Jurkat, Clone E6-1 (cell line): ENCODE measurements around the gene DCST1.

Experiments
- DNase-seq: peaks from one replicate; pipeline ENCODE4 v3.0.0-alpha.2; 2011; ENCODE audit warnings: low read depth, low spot score
- H3K4me3 ChIP-seq: 2 replicates; pipeline ENCODE4 v1.5.1; 2011; ENCODE audit warnings: mild to moderate bottlenecking, low read length, control low read depth, moderate library complexity

DCST1 gene

DNA sequence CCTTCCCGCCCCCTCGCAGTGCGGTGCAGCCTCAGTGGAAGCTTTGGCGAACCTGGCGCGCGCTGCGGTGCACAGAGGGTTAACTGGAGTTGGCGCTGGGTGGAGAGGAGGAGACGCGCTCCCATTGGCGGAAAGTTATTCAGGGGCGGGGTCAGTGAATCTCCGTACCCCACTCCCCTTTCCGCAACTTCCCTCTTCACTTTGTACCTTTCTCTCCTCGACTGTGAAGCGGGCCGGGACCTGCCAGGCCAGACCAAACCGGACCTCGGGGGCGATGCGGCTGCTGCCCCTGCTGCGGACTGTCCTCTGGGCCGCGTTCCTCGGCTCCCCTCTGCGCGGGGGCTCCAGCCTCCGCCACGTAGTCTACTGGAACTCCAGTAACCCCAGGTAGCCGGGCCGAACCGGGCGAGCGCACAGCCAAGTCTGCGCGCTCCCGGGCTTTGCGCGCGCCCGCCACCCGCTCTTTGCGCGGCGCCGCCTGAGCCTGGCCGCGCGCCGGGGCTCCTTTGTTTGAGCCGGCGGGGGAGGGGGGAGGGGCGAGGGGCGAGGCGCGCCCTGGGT lies 30.0 kb downstream of the DCST1 start, which contains the start of gene EFNA4:
TSS of gene EFNA4 (plus strand) at position 191 of the 561 bp plus-strand sequence. CDS start at position 275, 84 bp downstream.
- DNase-seq, result peak; percentile 90
- peak within 1 kb of the TSS; percentile 79 for H3K4me3 ChIP-seq

GRCh38 chr1:155064111-155064831 lies 30.6 kb downstream of the DCST1 start:
- H3K4me3 ChIP-seq, result peak overlapping the region; percentile 79
- no peak for DNase-seq

- 0 out of 2 replicates have a peak overlapping the region, but pooled peaks have one; percentile 79 for H3K4me3 ChIP-seq
These were observed 31.3 kb downstream of the DCST1 start for GRCh38 chr1:155064832-155065429.

DNA sequence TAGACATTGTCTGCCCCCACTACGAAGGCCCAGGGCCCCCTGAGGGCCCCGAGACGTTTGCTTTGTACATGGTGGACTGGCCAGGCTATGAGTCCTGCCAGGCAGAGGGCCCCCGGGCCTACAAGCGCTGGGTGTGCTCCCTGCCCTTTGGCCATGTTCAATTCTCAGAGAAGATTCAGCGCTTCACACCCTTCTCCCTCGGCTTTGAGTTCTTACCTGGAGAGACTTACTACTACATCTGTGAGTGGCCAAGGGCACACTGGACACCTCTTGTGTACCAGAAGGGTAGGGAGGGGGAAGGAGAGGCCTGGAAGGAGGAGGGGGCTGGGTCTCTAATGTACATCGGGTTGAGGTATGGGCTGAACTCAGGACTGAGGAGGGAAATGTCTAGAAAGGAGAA lies 33.2 kb downstream of the DCST1 start:
- H3K4me3 ChIP-seq, result no peak overlapping the region
- no peak for DNase-seq

More at GRCh38 chr1:155064832-155065429, 31.3 kb downstream of the DCST1 start:
- DNase-seq, result no peak

DNA sequence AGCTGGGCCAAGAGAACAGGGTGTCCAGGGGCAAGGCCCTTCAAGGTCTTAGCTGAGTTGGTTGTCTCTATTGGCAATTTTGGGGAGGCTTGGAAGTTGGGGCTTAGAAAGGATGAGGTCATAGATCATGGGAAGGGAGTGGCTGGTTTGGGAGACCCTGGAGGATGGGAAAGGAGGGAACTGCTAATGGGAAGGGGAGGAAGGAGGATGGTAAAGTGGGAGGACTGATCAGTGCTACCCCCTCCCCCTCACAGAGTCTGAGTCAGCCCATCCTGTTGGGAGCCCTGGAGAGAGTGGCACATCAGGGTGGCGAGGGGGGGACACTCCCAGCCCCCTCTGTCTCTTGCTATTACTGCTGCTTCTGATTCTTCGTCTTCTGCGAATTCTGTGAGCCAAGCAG lies 35.0 kb downstream of the DCST1 start:
- H3K4me3 ChIP-seq, result no peak overlapping the region
- no peak for DNase-seq

- DNase-seq, result no peak
- no peak overlapping the region for H3K4me3 ChIP-seq
These were observed 36.0 kb downstream of the DCST1 start for GRCh38 chr1:155069551-155070157.

GRCh38 chr1:155070158-155070621 lies 36.6 kb downstream of the DCST1 start:
- peak overlapping the region; percentile 26 for H3K4me3 ChIP-seq
- DNase-seq, result no peak

DNA sequence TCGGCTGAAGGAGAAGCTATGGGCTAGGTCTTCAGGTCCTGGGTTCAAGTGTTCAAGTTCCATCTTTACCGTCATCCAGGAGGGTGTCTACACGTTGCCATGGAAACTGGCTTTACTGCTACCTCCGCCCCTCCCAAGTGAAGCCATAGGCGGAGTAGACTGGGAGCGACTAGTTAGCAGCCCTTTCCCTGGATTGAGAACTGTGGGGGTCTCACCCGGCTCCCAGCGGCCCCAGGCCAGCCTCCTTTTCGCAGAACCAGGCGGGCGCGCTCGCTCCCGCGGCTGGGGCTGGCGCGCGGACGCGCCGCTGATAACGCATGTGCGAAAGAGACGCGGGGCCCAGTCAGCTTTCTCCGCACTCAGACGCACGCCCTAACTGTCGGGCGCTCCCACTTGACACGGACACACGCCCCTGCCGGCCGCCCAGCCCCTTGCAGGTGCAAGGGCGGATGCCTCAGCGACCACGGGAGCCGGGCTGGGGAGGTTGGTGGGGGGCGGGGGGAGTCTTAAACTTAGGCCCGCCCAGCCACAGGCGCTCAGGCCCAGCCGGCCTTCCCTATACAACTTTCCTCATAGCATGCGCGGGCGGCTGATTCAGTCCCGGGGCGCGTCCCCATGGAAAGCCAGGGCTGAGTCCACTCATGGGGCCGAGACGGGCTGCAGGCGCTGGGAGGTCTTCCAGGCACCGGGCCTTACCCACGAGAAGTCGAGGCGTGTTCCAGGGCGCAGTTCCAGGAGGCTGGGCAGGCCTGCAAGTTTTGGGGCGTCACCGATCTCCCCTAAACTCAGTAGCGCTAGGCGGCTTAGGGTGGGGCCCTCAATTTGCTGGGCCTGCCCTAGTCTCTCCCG lies 37.3 kb downstream of the DCST1 start:
- DNase-seq, result peak; percentile 67
- peak overlapping the region; percentile 26 for H3K4me3 ChIP-seq

GRCh38 chr1:155071701-155072100 lies 38.1 kb downstream of the DCST1 start:
- H3K4me3 ChIP-seq, result no peak overlapping the region
- no peak for DNase-seq

- no peak overlapping the region for H3K4me3 ChIP-seq
- no peak for DNase-seq
These were observed 39.1 kb downstream of the DCST1 start for GRCh38 chr1:155072531-155073289.

GRCh38 chr1:155073377-155074242 lies 40.0 kb downstream of the DCST1 start:
- H3K4me3 ChIP-seq, result no peak overlapping the region
- DNase-seq, result peak; percentile 83

GRCh38 chr1:155075535-155075934 lies 41.9 kb downstream of the DCST1 start:
- no peak for DNase-seq
- no peak overlapping the region for H3K4me3 ChIP-seq

DNA sequence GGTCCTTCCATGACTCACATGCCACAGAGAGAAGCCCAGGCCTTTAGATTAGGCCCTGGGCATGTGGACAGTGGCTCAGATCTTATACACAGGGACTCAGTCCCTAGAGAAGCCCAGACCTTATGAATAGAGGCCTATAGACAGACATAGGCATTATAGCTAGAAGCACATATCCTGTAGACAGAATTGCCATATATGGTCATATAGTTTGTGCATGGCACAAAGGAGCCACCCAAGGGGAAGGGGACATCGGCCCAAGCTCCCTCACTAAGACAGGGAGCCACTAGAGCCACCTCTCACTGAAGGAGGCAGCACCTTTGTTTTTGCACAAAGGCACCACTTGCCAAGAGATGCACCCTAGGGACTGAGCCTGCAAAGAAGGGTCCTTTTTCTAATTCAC lies 42.7 kb downstream of the DCST1 start:
- DNase-seq, result no peak

GRCh38 chr1:155077346-155077745 lies 43.7 kb downstream of the DCST1 start:
- H3K4me3 ChIP-seq, result no peak overlapping the region
- no peak for DNase-seq

More for the DNA sequence above, 42.7 kb downstream of the DCST1 start:
- H3K4me3 ChIP-seq, result no peak overlapping the region

- H3K4me3 ChIP-seq, result no peak overlapping the region
- DNase-seq, result no peak
These were observed 44.3 kb downstream of the DCST1 start for GRCh38 chr1:155077758-155078445.

DNA sequence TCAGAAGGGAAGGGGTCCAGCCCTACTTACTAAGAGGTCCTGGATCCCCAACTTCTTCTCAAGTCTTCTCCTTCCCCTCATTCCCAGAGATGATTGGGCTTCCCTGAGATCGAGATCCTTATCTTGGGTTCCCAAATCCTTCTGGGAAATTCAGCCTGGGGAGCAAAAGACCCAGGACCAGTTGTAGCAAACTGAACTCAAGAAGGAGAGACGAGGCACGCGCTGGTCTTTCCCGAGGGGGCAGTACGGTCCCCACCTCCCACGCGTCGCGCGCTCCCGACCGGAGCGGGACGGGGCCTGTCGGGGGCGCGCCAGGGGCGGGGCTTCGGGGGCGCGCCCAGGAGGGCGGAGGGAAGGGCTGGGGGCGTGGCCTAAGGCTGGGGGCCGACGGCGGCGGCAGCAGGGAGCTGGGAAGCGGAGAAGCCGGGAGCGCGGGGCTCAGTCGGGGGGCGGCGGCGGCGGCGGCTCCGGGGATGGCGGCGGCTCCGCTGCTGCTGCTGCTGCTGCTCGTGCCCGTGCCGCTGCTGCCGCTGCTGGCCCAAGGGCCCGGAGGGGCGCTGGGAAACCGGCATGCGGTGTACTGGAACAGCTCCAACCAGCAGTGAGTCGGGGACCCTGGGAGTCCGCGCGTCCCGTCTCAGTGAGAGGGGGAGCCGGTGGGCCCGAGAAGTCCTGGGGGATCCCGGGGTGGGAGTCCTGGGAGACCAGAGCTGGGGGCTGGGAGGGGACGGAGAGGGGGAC lies 45.0 kb downstream of the DCST1 start, which contains the start of gene EFNA3:
TSS of gene EFNA3 (plus strand) at position 369 of the 741 bp plus-strand sequence. CDS start at position 474, 105 bp downstream.
- DNase-seq, result no peak
- peak within 1 kb of the TSS; percentile 48 for H3K4me3 ChIP-seq
